Uterus (tissue), 2 donors: ENCODE results near the gene TTC12.

ENCODE experiments used
- POLR2A ChIP-seq, 2 donors: fragments of 450-650 bp; IDR thresholded peaks; one replicate each; pipeline ENCODE4 v1.6.1; 2016; ENCODE audit warnings: antibody characterized with exemption in 2 of 2, mild to moderate bottlenecking in 1 of 2, moderate library complexity in 1 of 2
- TF ChIP-seq, protein P1 (sequence below), 4 experiments: fragments of 200-600 bp in 2 of 4; fragments of 450-650 bp in 2 of 4; sonication (generic) in 2 of 4; IDR thresholded peaks; one replicate each; pipeline ENCODE4 v1.5.1; 2016 to 2019; ENCODE audit warnings: antibody characterized with exemption in 4 of 4, mild to moderate bottlenecking in 2 of 4, moderate library complexity in 1 of 4

DNA sequence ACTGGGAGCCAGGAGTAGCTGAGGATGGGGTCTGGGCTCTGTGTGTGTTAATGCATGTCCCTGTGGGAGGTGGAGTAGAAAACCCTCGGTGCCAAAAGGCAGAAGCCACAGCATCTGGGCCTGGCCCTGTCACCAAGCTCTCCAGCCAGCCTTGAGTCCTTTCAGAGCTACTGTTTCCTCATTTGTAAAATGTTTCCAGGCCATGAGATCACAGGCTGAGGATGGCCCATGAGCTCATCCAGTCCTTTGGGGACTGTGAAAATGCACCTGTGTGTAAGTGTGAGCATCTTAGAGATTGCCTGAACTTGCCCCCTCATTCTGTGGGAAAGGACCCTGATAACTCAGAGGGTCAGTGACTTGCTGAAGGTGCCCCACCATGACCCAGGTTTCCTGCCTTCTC, 82.3 kb downstream of the TTC12 start:
- TF ChIP-seq, protein P1, sequence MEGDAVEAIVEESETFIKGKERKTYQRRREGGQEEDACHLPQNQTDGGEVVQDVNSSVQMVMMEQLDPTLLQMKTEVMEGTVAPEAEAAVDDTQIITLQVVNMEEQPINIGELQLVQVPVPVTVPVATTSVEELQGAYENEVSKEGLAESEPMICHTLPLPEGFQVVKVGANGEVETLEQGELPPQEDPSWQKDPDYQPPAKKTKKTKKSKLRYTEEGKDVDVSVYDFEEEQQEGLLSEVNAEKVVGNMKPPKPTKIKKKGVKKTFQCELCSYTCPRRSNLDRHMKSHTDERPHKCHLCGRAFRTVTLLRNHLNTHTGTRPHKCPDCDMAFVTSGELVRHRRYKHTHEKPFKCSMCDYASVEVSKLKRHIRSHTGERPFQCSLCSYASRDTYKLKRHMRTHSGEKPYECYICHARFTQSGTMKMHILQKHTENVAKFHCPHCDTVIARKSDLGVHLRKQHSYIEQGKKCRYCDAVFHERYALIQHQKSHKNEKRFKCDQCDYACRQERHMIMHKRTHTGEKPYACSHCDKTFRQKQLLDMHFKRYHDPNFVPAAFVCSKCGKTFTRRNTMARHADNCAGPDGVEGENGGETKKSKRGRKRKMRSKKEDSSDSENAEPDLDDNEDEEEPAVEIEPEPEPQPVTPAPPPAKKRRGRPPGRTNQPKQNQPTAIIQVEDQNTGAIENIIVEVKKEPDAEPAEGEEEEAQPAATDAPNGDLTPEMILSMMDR (IDR thresholded peaks at IDR 0.05) = no peak
- TF ChIP-seq POLR2A (IDR thresholded peaks at IDR 0.05) = no peak
